Fibroblast of lung (primary cell): ENCODE measurements around the gene NLRC3. TPM values are rescaled to one million over a fixed set of nuclear protein-coding genes. Genes with fewer than 3 reads are reported as not detected.

ENCODE experiments used
- DNase-seq, 2 donors: peaks; one replicate each; pipeline versions ENCODE4 v3.0.0 to v3.0.0-alpha.2; 2010; ENCODE audit warnings: low read depth in 2 of 2
- H2AFZ ChIP-seq: 2 replicates; pipeline ENCODE4 v1.5.1; 2012; ENCODE audit warnings: low read length, control low read depth, inconsistent platforms
- H3K27ac ChIP-seq: 2 replicates; pipeline ENCODE4 v1.5.1; 2011; ENCODE audit warnings: low read length, control low read depth; ENCODE audit not compliant: insufficient read depth
- H3K27me3 ChIP-seq: 2 replicates; pipeline ENCODE4 v1.5.1; 2011; ENCODE audit warnings: mild to moderate bottlenecking, low read length; ENCODE audit not compliant: control insufficient read depth, insufficient read depth
- H3K36me3 ChIP-seq: 2 replicates; pipeline ENCODE4 v1.5.1; 2011; ENCODE audit warnings: low read length; ENCODE audit not compliant: control insufficient read depth, insufficient read depth
- H3K4me1 ChIP-seq: 2 replicates; pipeline ENCODE4 v1.5.1; 2011; ENCODE audit warnings: low read length; ENCODE audit not compliant: control insufficient read depth, insufficient read depth; ENCODE audit errors: extremely low read depth
- H3K4me2 ChIP-seq: 2 replicates; pipeline ENCODE4 v1.5.1; 2011; ENCODE audit warnings: low read length, control low read depth; ENCODE audit not compliant: insufficient read depth; ENCODE audit errors: extremely low read depth
- H3K4me3 ChIP-seq, 4 experiments: fragments of 200-600 bp in 1 of 4; sonication (generic) in 1 of 4; replicated peaks in 1 of 4; 2 replicates each; pipeline ENCODE4 v1.5.1; 2011 to 2016; ENCODE audit warnings: low read length in 4 of 4, low read depth in 3 of 4, mild to moderate bottlenecking in 3 of 4, control low read depth in 2 of 4, inconsistent platforms in 1 of 4, mixed read lengths in 1 of 4; ENCODE audit not compliant: insufficient read depth in 1 of 4; ENCODE audit errors: control extremely low read depth in 1 of 4
- H3K79me2 ChIP-seq: 2 replicates; pipeline ENCODE4 v1.5.1; 2012; ENCODE audit warnings: mild to moderate bottlenecking, low read length, inconsistent platforms; ENCODE audit not compliant: control insufficient read depth, insufficient read depth
- H3K9ac ChIP-seq: 2 replicates; pipeline ENCODE4 v1.5.1; 2011; ENCODE audit warnings: mild to moderate bottlenecking, low read length, control low read depth; ENCODE audit not compliant: insufficient read depth
- H3K9me3 ChIP-seq: 2 replicates; pipeline ENCODE4 v1.5.1; 2012; ENCODE audit warnings: low read depth, low read length; ENCODE audit not compliant: control insufficient read depth, insufficient read depth
- H4K20me1 ChIP-seq: 2 replicates; pipeline ENCODE4 v1.5.1; 2011; ENCODE audit warnings: low read length; ENCODE audit not compliant: control insufficient read depth, insufficient read depth; ENCODE audit errors: extremely low read depth
- EZH2 ChIP-seq: IDR thresholded peaks from 2 replicates; pipeline ENCODE4 v1.5.1; 2012; ENCODE audit warnings: low read length, control low read depth, mild to moderate bottlenecking; ENCODE audit errors: missing control alignments
- polyA plus RNA-seq, 2 donors: library from polyadenylated mRNA; depleted of rRNA in 1 of 2; stranded (reverse) in 1 of 2; unstranded in 1 of 2; fragments of >200 nt; gene quantifications; 2 replicates each; pipeline ENCODE4 v1.2.1, GENCODE V29; 2011 to 2012; ENCODE audit warnings: missing spikeins in 1 of 2
- total RNA-seq: library from RNA; depleted of rRNA; stranded (reverse); fragments of >200 nt; gene quantifications from 2 replicates; pipeline ENCODE4 v1.2.1, GENCODE V29; 2014
- TF ChIP-seq, protein P1 (sequence below), 2 donors: IDR thresholded peaks in 1 of 2; conservative IDR thresholded peaks in 1 of 2; 1 replicate in 1 of 2; 2 replicates in 1 of 2; pipeline ENCODE4 v1.5.1; 2011 to 2012; ENCODE audit warnings: low read length in 2 of 2, control low read depth in 1 of 2, inconsistent platforms in 1 of 2, low read depth in 1 of 2, mild to moderate bottlenecking in 1 of 2

The NLRC3 gene
- total and polyA plus RNA-seq, 2 donors (not counting 1 experiment from before 2014, with no cell fraction given), result 0.17 TPM; not detected in 1

DNA sequence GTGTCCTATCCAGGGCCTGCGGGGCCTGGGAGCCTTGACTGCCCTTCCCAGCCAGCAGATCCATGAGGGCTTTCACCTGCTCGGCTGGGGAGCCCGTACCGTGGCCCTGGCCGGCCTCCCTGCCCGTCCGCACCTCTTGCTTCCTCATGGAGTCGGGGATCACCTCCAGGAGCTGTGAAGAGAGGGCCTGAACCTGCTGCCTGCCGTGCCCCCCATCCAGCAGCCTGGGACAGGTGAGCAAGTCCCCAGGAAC, 12.4 kb downstream of the NLRC3 start:
- no peak overlapping the region for H3K4me3 ChIP-seq
- no peak for TF ChIP-seq EZH2
- TF ChIP-seq, protein P1, sequence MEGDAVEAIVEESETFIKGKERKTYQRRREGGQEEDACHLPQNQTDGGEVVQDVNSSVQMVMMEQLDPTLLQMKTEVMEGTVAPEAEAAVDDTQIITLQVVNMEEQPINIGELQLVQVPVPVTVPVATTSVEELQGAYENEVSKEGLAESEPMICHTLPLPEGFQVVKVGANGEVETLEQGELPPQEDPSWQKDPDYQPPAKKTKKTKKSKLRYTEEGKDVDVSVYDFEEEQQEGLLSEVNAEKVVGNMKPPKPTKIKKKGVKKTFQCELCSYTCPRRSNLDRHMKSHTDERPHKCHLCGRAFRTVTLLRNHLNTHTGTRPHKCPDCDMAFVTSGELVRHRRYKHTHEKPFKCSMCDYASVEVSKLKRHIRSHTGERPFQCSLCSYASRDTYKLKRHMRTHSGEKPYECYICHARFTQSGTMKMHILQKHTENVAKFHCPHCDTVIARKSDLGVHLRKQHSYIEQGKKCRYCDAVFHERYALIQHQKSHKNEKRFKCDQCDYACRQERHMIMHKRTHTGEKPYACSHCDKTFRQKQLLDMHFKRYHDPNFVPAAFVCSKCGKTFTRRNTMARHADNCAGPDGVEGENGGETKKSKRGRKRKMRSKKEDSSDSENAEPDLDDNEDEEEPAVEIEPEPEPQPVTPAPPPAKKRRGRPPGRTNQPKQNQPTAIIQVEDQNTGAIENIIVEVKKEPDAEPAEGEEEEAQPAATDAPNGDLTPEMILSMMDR (conservative IDR thresholded peaks at IDR 0.05 in 1 of 2, IDR thresholded peaks at IDR 0.05 in 1 of 2; ENCODE audit: low read depth in 1 of 2, low read length in 2 of 2), result no peak
- H3K9me3 ChIP-seq, result no peaks in the 10 kb centered on the region
- no peaks in the 10 kb centered on the region for H3K4me1 ChIP-seq
- no peak overlapping the region for H3K4me2 ChIP-seq
- no peak for DNase-seq
- H3K79me2 ChIP-seq, result no peaks in the 10 kb centered on the region
- no peaks in the 10 kb centered on the region for H4K20me1 ChIP-seq
- no peaks in the 10 kb centered on the region for H3K27me3 ChIP-seq
- H3K27ac ChIP-seq, result no peak overlapping the region
- no peaks in the 10 kb centered on the region for H3K36me3 ChIP-seq
- no peak overlapping the region for H3K9ac ChIP-seq
- H2AFZ ChIP-seq, result no peak overlapping the region

DNA sequence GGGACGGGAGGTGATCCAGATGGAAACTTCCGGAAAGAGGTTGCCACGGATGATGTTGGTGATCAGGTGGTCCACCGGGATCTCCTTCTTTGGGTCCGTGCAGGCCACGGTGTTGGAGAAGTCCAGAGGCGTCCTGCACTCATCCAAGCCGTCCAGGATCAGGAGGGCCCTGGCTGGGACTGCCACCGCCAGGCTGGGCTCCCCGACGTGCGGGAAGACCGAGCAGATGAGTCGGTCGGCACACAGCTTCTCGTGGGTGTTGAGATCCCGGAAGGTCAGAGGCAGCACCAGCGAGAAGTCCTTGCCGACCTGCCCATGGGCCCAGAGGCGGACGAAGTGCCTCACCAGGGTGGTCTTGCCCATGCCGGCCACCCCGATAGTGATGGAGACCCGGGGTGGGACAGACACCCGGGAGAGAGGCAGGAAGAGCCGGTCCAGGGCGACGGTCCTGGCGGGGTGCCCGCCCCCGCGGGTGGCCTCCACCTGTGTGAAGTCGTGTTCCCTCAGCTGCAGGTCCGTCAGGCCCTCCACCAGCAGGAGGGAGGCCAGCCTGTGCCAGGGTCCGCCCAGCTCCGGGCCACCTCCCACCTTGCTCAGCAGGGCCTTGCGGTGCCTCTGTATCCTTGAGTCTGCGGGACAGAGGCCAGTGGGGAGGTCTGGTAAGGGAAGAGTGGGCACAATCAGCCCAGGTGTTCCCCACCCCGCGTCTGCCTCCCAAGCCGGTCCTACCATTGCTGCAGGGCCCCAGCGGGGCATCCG, 12.9 kb downstream of the NLRC3 start:
- Histone ChIP-seq H3K36me3 (no peaks in the 10 kb centered on the region), H3K9ac (no peak overlapping the region), H3K4me2 (no peak overlapping the region), H3K4me1 (no peaks in the 10 kb centered on the region), H4K20me1 (no peaks in the 10 kb centered on the region), H3K4me3 (no peak overlapping the region), H3K27me3 (no peaks in the 10 kb centered on the region), H3K9me3 (no peaks in the 10 kb centered on the region), H3K27ac (no peak overlapping the region), H3K79me2 (no peaks in the 10 kb centered on the region), H2AFZ (no peak overlapping the region)
- DNase-seq, result no peak
- no peak for TF ChIP-seq EZH2
- TF ChIP-seq, protein P1 (conservative IDR thresholded peaks at IDR 0.05 in 1 of 2, IDR thresholded peaks at IDR 0.05 in 1 of 2; ENCODE audit: low read depth in 1 of 2, low read length in 2 of 2), result no peak

- no peak overlapping the region for H3K9ac ChIP-seq
- no peak overlapping the region for H3K4me2 ChIP-seq
- no peak overlapping the region for H3K4me3 ChIP-seq
- no peaks in the 10 kb centered on the region for H3K4me1 ChIP-seq
- H2AFZ ChIP-seq, result no peak overlapping the region
- no peaks in the 10 kb centered on the region for H3K27me3 ChIP-seq
- H3K27ac ChIP-seq, result no peak overlapping the region
- no peaks in the 10 kb centered on the region for H3K36me3 ChIP-seq
- DNase-seq, result no peak
- no peaks in the 10 kb centered on the region for H3K9me3 ChIP-seq
- H4K20me1 ChIP-seq, result no peaks in the 10 kb centered on the region
- TF ChIP-seq, protein P1 (conservative IDR thresholded peaks at IDR 0.05 in 1 of 2, IDR thresholded peaks at IDR 0.05 in 1 of 2; ENCODE audit: low read depth in 1 of 2, low read length in 2 of 2), result no peak
- no peak for TF ChIP-seq EZH2
- no peaks in the 10 kb centered on the region for H3K79me2 ChIP-seq
Measured at GRCh38 chr16:3562914-3563480, 14.2 kb downstream of the NLRC3 start.
